Neural cell (in vitro differentiated cells): Measurements from ENCODE around the gene NCEH1. TPM values are rescaled to one million over a fixed set of nuclear protein-coding genes. Genes with fewer than 3 reads are reported as not detected.

Experiments
- H2AFZ ChIP-seq: fragments of 200-600, 300-800 bp; sonication (generic), shearing (Covaris generic); 2 replicates; pipeline ENCODE4 v1.6.0; 2014; ENCODE audit warnings: low read depth, mild to moderate bottlenecking, antibody characterized with exemption, low read length, moderate library complexity
- H3F3A ChIP-seq: fragments of 200-600 bp; shearing (Covaris generic); 2 replicates; pipeline ENCODE4 v1.6.1; 2016; ENCODE audit warnings: mild to moderate bottlenecking, moderate library complexity, mixed read lengths, antibody characterized with exemption, low read length; ENCODE audit not compliant: insufficient read depth, poor library complexity, severe bottlenecking
- H3K27ac ChIP-seq: fragments of 200-600, 300-800 bp; sonication (generic), shearing (Covaris generic); 2 replicates; pipeline ENCODE4 v1.5.1; 2014; ENCODE audit warnings: mild to moderate bottlenecking, low read length, moderate library complexity
- H3K27me3 ChIP-seq: fragments of 300-800, 200-600 bp; sonication (generic), shearing (Covaris generic); 2 replicates; pipeline ENCODE4 v1.6.0; 2014; ENCODE audit warnings: mild to moderate bottlenecking, low read depth, low read length, moderate library complexity; ENCODE audit not compliant: insufficient read depth
- H3K36me3 ChIP-seq: fragments of 300-800, 200-600 bp; sonication (generic), shearing (Covaris generic); 2 replicates; pipeline ENCODE4 v1.5.1; 2014; ENCODE audit warnings: mild to moderate bottlenecking, antibody characterized with exemption, low read length, moderate library complexity; ENCODE audit not compliant: insufficient read depth
- H3K4me2 ChIP-seq: fragments of 300-800, 200-600 bp; sonication (generic), shearing (Covaris generic); 2 replicates; pipeline ENCODE4 v1.6.0; 2014; ENCODE audit warnings: mild to moderate bottlenecking, low read length
- H3K4me3 ChIP-seq: fragments of 300-800, 200-600 bp; sonication (generic), shearing (Covaris generic); 2 replicates; pipeline ENCODE4 v1.5.1; 2014; ENCODE audit warnings: mild to moderate bottlenecking, low read length, moderate library complexity
- H3K79me2 ChIP-seq: fragments of 200-600 bp; shearing (Covaris generic); replicated peaks from 2 replicates; pipeline ENCODE4 v1.6.0; 2014; ENCODE audit warnings: mild to moderate bottlenecking, low read length, moderate library complexity; ENCODE audit not compliant: insufficient read depth
- H3K9ac ChIP-seq: fragments of 300-800, 200-600 bp; sonication (generic), shearing (Covaris generic); 2 replicates; pipeline ENCODE4 v1.6.1; 2016; ENCODE audit warnings: mild to moderate bottlenecking, low read length, mixed read lengths
- H3K9me2 ChIP-seq: fragments of 200-600 bp; shearing (Covaris generic); 2 replicates; pipeline ENCODE4 v1.6.1; 2016; ENCODE audit warnings: mild to moderate bottlenecking, low read length, mixed read lengths; ENCODE audit not compliant: insufficient read depth
- H3K9me3 ChIP-seq: fragments of 200-600, 300-800 bp; sonication (generic), shearing (Covaris generic); 2 replicates; pipeline ENCODE4 v1.6.1; 2016; ENCODE audit warnings: mild to moderate bottlenecking, mixed run types, low read length, moderate library complexity, mixed read lengths
- H4K20me1 ChIP-seq: fragments of 200-600 bp; shearing (Covaris generic); 2 replicates; pipeline ENCODE4 v1.6.1; 2016; ENCODE audit warnings: mild to moderate bottlenecking, mixed run types; ENCODE audit not compliant: insufficient read depth
- EP300 ChIP-seq: fragments of 450-650 bp; conservative IDR thresholded peaks from 2 replicates; pipeline ENCODE4 v1.6.1; 2014; ENCODE audit warnings: antibody characterized with exemption, mild to moderate bottlenecking, moderate library complexity; ENCODE audit not compliant: poor library complexity, severe bottlenecking
- EZH2 ChIP-seq: fragments of 200-600, 300-800 bp; shearing (Covaris generic), sonication (generic); IDR thresholded peaks from 2 replicates; pipeline ENCODE4 v1.6.1; 2014; ENCODE audit warnings: antibody characterized with exemption, low read length, borderline replicate concordance, mild to moderate bottlenecking; ENCODE audit not compliant: insufficient read depth, poor library complexity, severe bottlenecking
- MXI1 ChIP-seq: fragments of 450-650 bp; conservative IDR thresholded peaks from 2 replicates; pipeline ENCODE4 v1.6.1; 2014; ENCODE audit warnings: antibody characterized with exemption, mild to moderate bottlenecking; ENCODE audit not compliant: poor library complexity, severe bottlenecking
- POLR2AphosphoS5 ChIP-seq: IDR thresholded peaks from 2 replicates; pipeline ENCODE4 v1.6.1; 2012
- RAD21 ChIP-seq: fragments of 450-650 bp; conservative IDR thresholded peaks from 2 replicates; pipeline ENCODE4 v1.6.1; 2014; ENCODE audit warnings: antibody characterized with exemption, mild to moderate bottlenecking, moderate library complexity
- SMC3 ChIP-seq: fragments of 450-650 bp; conservative IDR thresholded peaks from 2 replicates; pipeline ENCODE4 v1.6.1; 2014; ENCODE audit warnings: antibody characterized with exemption, mild to moderate bottlenecking, moderate library complexity; ENCODE audit not compliant: poor library complexity
- TAF1 ChIP-seq: IDR thresholded peaks from 2 replicates; pipeline ENCODE4 v1.6.1; 2012; ENCODE audit warnings: low read depth
- polyA plus RNA-seq: library from polyadenylated mRNA; depleted of rRNA; stranded (reverse); fragments of >200 nt; gene quantifications from 2 replicates; pipeline ENCODE4 v1.2.3, GENCODE V29; 2014
- TF ChIP-seq, protein P1 (sequence below): fragments of 450-650 bp; IDR thresholded peaks from 2 replicates; pipeline ENCODE4 v1.5.1; 2014; ENCODE audit warnings: antibody characterized with exemption, mild to moderate bottlenecking, moderate library complexity; ENCODE audit not compliant: poor library complexity, severe bottlenecking
- TF ChIP-seq, protein P2 (sequence below): IDR thresholded peaks from 2 replicates; pipeline ENCODE4 v1.6.1; 2012; ENCODE audit warnings: borderline replicate concordance

The NCEH1 gene
- polyA plus RNA-seq, 1 donor from 2014 or later: 2.1 TPM

DNA sequence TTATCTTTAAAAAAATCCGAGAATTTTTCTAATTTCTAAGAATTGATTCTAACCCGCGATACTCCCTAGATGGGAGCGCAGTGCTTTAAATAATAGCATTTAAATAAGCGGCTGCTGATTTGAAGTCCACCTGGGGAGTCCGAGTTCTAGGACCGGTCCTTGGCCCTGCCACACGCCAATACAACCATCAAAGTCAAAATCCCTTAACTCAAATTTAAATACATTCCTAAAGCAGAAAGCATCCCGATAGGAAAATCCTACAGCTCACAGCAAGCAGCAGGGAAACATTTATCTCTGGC is 39.2 kb upstream of the NCEH1 start:
- no peaks in the 10 kb centered on the region for H3F3A ChIP-seq
- H4K20me1 ChIP-seq: no peaks in the 10 kb centered on the region
- peaks cover 36% of the 10 kb centered on the region for H3K79me2 ChIP-seq
- H3K4me2 ChIP-seq: peak overlapping the region; percentile 87
- no peaks in the 10 kb centered on the region for H3K9me3 ChIP-seq
- H3K9ac ChIP-seq: peak overlapping the region; percentile 46
- no peaks in the 10 kb centered on the region for H3K36me3 ChIP-seq
- TF ChIP-seq MXI1 (no peak), POLR2AphosphoS5 (no peak), SMC3 (no peak), RAD21 (no peak), EP300 (no peak), TAF1 (no peak), EZH2 (no peak)
- TF ChIP-seq, protein P1, sequence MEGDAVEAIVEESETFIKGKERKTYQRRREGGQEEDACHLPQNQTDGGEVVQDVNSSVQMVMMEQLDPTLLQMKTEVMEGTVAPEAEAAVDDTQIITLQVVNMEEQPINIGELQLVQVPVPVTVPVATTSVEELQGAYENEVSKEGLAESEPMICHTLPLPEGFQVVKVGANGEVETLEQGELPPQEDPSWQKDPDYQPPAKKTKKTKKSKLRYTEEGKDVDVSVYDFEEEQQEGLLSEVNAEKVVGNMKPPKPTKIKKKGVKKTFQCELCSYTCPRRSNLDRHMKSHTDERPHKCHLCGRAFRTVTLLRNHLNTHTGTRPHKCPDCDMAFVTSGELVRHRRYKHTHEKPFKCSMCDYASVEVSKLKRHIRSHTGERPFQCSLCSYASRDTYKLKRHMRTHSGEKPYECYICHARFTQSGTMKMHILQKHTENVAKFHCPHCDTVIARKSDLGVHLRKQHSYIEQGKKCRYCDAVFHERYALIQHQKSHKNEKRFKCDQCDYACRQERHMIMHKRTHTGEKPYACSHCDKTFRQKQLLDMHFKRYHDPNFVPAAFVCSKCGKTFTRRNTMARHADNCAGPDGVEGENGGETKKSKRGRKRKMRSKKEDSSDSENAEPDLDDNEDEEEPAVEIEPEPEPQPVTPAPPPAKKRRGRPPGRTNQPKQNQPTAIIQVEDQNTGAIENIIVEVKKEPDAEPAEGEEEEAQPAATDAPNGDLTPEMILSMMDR: no peak
- TF ChIP-seq, protein P2, sequence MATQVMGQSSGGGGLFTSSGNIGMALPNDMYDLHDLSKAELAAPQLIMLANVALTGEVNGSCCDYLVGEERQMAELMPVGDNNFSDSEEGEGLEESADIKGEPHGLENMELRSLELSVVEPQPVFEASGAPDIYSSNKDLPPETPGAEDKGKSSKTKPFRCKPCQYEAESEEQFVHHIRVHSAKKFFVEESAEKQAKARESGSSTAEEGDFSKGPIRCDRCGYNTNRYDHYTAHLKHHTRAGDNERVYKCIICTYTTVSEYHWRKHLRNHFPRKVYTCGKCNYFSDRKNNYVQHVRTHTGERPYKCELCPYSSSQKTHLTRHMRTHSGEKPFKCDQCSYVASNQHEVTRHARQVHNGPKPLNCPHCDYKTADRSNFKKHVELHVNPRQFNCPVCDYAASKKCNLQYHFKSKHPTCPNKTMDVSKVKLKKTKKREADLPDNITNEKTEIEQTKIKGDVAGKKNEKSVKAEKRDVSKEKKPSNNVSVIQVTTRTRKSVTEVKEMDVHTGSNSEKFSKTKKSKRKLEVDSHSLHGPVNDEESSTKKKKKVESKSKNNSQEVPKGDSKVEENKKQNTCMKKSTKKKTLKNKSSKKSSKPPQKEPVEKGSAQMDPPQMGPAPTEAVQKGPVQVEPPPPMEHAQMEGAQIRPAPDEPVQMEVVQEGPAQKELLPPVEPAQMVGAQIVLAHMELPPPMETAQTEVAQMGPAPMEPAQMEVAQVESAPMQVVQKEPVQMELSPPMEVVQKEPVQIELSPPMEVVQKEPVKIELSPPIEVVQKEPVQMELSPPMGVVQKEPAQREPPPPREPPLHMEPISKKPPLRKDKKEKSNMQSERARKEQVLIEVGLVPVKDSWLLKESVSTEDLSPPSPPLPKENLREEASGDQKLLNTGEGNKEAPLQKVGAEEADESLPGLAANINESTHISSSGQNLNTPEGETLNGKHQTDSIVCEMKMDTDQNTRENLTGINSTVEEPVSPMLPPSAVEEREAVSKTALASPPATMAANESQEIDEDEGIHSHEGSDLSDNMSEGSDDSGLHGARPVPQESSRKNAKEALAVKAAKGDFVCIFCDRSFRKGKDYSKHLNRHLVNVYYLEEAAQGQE: no peak
- H3K4me3 ChIP-seq: peak overlapping the region; percentile 86
- H2AFZ ChIP-seq: peak overlapping the region; percentile 80
- no peaks in the 10 kb centered on the region for H3K27me3 ChIP-seq
- H3K9me2 ChIP-seq: no peaks in the 10 kb centered on the region
- H3K27ac ChIP-seq: no peak overlapping the region

DNA sequence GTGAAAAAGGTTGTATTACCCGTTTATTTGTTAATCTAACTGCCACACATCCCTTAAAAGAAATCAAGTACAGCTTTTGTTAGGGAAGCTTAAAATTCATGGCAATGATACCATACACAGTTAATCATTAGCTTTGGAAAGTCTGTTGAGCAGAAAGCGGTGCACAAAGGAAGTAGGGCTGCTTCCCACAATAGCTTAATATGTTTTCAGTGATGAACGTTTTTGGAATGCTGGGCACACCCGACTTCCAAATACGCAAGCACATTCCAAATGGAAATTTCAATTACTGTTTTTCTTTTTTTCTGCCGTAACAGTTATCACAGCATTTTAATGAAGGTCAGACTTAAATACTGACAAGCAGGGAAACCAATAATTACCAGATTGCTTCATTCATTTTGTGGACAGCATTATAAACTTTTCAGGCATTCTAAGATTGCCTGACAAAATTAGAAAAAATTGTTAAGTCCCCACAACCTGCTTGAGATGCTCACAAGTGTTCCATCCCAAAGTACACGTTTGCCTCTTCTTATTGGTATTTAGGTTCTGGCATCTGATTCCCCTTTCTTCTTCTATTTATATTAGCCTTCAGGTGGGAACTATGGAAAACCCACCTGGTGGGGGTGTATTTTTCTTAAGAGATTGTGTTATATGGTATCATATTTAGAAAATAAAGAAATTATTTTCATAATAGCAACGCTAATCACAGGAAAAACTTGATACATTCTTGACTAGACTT is 38.5 kb upstream of the NCEH1 start:
- no peaks in the 10 kb centered on the region for H3K9me2 ChIP-seq
- H3K36me3 ChIP-seq: no peaks in the 10 kb centered on the region
- H3F3A ChIP-seq: no peaks in the 10 kb centered on the region
- no peak overlapping the region for H3K9ac ChIP-seq
- no peaks in the 10 kb centered on the region for H3K27me3 ChIP-seq
- H3K9me3 ChIP-seq: no peaks in the 10 kb centered on the region
- peak overlapping the region; percentile 86 for H3K4me3 ChIP-seq
- TF ChIP-seq EP300 (no peak), POLR2AphosphoS5 (no peak), MXI1 (no peak), TAF1 (no peak), EZH2 (no peak), RAD21 (no peak), SMC3 (no peak)
- TF ChIP-seq, protein P2: no peak
- TF ChIP-seq, protein P1: no peak
- H3K27ac ChIP-seq: no peak overlapping the region
- no peak overlapping the region for H2AFZ ChIP-seq
- H4K20me1 ChIP-seq: no peaks in the 10 kb centered on the region
- no peak overlapping the region for H3K4me2 ChIP-seq
- peaks cover 33% of the 10 kb centered on the region for H3K79me2 ChIP-seq
